GM21515 (cell line): ENCODE data around the gene CEP63.
"Not testable (repeated sequence)": the region's sequence is repeated elsewhere in the genome, so short reads cannot be mapped to it uniquely, and the experiment has no call there.

Source experiments
- ATAC-seq: cut with Tn5 transposase; IDR thresholded peaks from one replicate; pipeline ENCODE4 v1.9.1; 2021; ENCODE audit not compliant: unreplicated experiment

Gene CEP63

DNA sequence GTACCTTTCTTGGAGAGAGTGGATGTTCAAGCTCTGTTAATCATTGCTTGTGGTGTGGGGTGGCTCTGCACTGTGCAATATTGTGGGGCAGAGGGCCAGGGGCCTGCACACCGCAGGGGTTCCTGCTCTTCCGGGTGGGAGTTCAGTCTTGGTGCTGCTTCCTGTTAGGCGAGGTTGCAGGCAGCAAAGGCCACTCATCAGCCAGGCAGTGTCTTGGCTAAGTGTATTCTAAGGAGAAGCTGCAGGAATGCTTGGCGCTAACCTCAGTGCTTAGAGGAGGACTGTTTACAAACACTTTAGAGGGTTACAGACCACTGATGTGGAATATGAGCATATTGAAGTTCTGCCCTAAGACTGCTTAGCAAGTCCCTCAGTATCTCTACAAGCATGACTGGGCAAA is 81.7 kb downstream of the CEP63 start:
- ATAC-seq, result no peak

DNA sequence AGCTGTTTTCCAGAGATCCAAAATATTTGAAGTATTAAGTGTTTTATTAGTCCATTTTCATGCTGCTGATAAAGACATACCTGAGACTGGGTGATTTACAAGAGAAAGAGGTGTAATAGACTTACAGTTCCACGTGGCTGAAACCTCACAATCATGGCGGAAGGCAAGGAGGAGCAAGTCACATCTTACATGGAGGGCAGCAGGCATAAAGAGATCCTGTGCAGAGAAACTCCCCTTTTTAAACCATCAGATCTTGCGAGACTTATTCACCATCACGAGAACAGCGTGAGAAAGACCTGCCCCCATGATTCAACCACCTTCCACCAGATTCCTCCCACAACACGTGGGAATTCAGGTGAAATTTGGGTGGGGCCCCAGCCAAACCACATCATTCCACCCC is 82.9 kb downstream of the CEP63 start:
- ATAC-seq, result no peak

DNA sequence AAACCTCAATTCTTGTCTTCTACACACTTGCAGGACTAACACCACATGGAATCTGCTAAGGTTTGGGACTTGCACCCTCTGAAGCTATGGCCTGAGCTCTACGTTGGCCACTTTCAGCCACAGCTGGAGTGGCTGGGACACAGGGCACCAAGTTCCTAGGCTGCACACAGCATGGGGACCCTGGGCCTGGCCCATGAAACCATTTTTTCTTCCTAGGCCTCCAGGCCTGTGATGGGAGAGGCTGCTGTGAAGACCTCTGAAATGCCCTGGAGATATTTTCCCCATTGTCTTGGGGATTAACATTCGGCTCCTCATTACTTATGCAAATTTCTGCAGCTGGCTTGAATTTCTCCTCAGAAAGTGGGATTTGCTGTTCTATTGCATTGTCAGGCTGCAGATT is 84.0 kb downstream of the CEP63 start:
- ATAC-seq, result not testable (repeated sequence)

DNA sequence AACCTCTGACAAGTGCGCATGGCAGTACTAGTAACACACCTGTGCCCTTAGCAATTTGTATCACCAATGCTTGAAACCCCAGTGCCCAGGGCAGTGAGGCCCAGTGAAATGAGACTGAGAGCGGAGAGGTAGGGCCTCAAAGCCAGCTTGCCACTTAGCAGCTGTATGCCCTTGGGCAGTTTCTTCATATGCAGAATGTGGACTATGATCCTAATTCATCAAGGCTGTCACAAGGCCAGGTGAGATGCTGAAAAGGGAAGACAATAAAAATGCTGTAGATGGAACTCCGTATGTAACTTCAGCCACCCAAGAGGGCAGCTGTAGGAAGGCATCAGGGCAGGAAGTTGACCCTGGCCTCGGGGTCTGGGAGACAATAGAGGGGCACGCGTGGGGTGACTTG is 90.6 kb downstream of the CEP63 start:
- ATAC-seq, result no peak

DNA sequence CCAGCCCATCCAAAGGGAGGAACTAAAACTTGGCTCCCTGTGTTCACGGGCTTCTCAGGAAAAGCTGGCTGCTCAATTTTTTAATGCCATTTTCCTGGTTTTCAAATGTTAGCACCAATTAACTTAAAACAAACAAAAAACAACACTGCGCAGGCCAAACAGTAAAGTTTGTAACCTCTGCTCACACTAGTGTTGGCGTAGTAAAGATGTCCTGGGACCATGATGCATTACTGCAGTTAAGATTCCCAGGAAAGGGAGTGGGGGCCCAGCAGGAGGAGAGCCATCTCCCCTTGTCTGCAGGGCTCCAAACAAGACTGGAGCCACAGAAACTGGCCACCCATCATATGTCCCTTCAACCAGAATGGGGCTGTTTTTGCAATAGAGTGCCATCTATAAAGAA is 91.0 kb downstream of the CEP63 start:
- ATAC-seq, result no peak

DNA sequence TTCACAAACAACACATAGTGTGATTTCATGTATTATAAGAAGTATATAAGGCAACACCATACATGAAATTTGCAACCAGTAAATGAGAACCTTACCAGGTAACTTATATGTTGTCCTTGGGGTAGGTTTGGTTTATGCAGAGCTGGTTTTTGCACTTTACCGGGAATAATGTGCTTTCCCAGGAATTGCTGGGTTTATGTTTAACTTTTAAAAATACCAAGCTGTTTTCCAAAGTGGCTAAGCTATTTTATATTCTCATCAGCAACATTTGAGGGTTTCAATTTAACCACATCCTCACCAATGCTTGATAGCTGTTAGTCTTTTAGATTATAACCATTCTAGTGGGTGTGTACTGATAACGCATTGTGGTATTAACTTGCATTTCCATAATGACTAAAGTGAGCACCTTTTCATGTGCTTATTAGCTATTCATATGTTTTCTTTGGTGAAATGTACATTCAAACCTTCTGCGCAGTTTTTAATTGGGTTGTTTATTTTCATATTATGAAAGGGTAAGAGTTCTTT is 93.3 kb downstream of the CEP63 start:
- no peak for ATAC-seq

DNA sequence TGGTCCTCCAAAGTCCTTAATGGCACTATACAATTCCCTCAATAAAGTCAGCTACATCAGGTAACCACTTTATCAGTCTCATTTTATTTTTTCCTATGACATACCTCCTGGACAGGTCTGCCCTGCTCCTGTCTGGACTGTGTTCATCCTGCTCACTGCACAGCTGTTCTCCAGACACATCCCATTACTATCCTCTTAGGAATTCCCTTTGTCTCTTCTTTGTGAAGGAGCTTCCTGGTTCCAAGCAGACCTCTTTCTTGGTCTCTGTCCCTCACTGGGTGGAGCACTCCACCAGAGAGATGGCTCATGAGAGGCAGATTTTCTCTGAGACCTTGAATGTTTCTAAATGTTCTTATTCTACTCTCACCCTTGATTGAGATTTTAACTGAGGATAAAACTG is 104.9 kb downstream of the CEP63 start:
- ATAC-seq, result no peak

DNA sequence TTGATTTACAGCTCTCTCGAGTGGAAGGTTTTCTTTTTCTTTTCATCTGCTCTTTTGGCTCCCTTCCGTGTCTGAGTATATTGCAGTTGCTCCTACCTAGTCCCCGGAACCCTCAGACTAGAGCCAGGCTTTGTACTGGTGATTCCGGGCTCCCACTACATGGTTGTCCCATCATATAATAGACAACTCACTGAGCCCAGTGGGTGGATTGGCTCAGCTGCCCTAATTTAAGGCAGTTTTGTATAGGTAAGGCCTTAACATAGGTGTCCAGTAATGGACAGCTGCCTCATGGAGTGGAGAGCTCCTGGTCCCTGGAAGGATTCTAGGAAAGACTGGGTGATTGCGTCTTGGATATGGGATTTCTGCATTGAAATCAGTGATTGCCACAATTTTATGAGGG is 106.9 kb downstream of the CEP63 start:
- ATAC-seq, result no peak

DNA sequence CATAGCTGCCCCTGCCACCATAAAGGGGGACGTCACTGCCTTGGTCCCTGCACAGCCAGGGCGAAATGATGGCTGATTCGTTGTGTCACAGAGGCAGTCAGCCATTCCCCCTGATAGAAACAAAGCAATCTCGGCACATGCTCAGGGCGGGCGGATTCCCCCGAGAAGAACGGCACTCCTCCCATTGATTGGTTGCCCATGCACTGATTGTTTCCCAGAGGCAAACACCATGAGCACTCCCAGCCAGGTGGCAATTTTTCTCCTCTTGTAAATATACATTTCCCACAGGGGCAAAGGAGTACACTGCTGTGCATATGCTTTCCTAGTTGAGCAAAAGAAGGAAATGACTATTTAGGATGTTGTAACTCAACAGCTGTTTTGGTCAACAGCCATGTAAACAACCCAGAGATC is 108.5 kb downstream of the CEP63 start:
- ATAC-seq, result no peak

DNA sequence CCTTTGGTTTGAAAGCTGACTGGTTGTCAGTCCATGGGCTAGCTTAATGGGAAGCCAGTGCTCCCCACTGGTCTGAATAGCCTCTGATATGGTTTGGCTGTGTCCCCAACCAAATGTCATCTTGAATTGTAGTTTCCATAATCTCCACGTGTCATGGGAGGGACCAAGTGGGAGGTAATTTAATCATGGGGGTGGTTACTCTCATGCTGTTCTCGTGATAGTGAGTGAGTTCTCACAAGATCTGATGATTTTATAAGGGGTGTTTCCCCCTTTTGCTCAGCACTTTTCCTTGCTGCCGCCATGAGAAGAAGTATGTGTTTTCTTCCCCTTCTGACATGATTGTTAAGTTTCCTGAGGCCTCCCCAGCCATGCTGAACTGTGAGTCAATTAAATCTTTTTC is 109.1 kb downstream of the CEP63 start:
- ATAC-seq, result not testable (repeated sequence)

DNA sequence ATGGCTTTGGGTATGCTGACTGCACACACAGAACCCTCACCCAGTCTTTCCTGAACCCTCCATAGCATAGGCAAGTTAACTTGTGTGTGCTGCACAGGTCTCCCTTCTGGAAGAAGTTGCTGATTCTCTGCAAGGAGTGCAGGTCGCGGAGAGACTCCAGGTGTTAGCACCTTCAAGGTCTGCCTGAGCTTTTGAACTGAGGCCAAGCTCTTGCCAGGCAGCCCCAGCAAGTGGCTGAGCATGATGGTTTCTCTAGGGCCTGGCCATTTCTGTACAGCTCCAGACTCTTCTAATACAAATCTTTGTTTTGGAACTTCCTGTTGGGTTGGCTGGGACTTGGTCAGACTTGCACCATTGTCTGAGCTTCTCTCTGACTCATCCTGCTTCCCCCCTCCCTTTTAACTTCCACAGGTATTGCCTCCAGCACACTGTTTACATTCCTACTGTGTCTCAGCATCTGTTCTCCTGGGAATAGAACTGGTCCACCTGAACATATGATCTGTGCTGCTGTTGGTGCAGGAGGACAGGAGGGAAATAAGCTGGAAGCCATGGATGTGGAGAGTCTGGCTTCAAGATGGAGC is 111.6 kb downstream of the CEP63 start:
- no peak for ATAC-seq

DNA sequence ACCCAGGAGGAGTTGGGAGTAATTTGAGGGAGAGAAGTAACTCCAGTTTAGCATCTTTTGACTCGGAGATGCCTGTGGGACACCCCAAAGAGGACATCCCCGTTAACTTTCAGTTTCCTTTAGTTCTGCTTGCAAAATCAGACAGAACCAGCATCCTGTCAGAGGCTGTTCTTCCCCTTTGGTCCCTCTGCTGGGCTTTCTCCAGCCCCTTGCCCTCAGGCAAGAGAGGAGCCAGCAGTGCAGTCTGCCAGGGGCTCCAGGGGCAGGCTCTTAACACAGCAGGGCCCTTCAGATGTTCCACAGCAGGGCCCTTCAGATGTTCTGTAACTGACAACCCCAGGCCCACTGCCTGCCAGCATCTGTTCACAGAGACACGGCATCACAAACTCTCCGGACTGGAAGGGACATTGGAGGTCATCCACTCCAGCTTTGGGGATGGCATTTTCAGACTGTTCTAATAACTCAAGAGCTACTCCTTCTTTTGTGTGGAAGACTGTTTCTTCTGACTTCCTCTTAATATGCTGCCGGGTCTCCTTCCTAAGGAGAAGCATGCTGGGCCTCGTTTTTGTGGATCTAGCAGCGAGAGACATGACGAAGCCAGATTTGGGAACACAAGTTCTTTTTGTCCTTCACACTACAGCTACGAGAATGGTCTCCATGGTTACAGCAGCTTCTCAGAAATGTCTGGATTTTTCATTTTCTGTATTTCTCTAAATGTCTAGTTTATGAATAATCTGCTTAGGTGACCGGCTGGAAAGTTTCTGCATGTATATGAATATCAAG is 113.1 kb downstream of the CEP63 start:
- no peak for ATAC-seq

DNA sequence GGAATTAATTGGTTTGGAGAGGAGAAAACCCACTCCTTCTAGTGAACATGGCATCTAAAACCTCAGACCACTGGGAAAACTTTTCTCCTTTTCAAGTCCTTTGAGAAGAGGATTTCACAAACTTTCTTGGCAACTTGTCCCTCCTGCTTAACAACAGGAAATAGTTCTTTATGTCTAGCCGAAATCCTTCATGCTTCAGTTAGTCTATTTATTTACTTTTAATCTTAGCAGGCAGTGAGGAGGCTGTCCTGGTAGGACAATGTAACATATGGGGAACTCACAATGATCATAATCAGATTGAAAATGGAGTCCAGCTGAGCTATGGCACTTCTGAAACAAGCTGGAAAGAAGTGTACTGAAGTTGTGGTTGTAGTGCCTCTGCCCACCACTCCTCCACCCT is 114.3 kb downstream of the CEP63 start:
- ATAC-seq, result no peak

DNA sequence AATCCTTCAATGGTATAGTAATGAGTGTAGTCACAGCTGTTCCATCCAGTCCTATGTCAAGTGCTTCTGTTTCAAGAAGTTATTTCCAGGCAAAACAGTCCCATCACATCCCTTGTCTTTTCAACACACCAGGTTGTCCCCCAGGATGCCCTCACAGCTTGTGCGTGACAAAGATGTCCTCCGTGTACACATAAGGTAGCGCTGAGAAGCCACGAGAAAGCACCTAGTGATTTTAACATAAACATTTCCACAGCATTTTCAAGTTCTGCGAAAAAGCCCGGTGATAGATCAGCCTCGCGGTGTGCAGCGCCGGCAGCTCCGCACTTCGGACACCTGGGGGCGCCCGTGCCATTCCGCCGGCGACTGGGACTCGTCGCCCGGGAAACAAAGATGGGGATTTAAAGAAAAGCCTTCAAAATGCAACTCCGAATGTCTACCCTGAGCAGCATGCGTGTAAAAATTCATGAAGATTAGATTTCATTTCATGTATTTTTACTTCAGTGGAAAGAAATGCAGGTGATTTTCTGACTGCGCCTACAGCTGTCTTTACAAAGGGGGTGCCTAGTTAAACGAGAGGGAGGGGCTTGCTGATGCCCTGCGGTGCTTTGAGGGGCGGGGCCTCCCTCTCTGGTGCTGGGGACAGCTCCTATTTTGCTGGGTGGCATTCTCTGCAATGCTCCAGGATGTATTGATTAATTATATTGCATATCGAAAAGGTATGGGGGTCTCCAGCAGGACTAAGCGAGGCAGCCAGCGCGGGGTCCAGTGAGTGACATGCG is 115.0 kb downstream of the CEP63 start:
- ATAC-seq, result peak; percentile 61

DNA sequence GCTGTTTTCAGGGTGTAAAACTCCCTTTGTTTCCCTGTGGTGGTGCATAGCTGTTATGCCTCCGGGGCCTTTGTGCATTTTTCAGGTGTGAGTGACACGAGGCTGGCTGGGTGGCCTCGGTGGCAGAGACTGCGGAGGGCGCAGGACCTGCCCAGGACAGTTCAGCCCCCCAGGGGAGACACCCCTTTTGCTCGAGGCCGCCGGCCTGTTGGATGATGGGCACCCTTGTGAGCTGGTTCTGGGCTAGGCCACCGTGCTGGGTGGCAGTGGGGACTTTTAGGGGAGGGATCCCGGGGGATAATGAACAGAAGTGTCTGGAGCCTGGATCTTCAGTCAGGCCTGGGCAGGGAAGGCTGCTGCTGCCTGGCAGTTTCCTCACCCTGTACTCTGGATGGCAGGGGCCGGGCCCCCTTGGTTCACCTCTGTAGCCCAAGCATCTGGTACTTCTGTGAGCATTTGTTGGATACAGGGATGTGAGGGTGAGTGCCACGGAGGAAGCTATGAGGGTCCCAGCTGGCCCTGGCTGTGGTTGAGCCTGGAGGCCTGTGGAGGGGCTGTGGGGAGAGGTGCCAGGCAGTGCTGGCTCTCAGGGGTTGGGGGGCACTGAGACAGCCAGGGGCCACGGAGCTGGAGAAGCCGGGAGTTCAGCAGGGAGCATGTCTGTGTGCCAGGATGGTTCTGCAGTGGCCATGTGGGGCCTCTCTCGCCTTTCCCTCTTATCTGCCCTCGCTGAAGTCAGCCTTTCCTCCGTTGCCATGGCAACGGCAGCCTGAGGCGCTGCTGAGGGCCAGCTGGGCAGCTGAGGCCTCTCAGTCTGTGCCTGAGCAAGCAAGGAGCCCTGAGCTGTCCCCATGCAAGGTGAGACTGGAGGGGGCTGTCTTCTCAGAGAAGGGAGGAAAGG is 115.9 kb downstream of the CEP63 start:
- no peak for ATAC-seq

DNA sequence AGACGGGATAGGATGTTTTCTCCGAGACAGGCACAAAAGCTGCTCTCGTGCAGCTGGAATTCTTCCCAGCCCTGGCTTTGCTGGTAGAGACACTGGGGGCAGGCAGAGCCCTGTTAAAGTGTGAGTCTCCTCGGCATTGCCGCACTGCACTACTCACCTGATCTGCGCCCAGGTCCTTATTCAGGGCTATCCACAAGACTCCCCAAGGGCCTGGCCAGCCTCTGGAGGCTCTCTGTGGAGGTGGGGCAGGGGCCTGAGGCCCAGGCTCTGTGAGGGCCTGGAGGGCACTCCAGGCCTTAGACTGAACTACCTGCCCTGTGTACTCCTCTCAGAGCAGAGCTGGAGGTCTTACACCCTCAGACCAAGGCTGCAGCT is 116.6 kb downstream of the CEP63 start:
- ATAC-seq, result no peak

DNA sequence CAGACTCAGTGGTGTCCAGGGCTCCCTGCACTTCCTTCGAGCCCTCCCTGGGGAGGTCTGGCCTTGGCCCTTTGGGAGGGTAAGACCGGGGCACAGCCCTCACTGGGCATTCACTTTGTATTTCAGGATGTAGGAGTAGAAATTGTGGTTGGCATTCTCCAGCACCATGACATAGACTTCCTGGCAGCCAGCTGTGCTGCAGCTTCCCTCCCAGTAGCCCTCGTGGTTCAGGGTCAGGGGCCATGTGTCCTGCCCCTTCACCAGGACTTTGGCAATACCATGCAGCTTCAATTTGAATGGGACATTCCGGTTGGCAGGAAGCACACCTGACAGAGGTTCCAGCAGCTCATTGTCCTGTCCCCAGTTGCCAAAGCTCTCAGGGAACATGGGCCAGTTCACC is 117.6 kb downstream of the CEP63 start:
- no peak for ATAC-seq

DNA sequence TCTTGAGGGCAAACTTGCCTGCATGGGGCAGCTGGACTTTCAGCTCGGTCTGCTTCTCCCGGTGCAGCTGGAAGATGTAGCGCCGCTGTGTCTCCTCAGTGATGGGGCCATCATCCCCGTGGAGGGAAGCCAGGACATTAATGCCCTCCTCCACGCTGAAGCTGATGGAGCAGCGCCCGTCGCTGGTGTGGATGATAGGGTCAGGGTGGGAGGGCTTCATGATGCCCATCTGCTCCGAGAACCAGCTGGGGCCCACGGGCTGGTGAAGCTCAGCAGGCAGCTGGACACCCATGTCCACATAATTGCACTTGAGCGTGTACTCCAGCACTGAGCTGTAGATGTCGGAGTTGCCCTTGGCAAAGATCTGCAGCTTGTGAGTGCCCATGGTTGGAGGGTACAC is 118.1 kb downstream of the CEP63 start:
- ATAC-seq, result no peak

DNA sequence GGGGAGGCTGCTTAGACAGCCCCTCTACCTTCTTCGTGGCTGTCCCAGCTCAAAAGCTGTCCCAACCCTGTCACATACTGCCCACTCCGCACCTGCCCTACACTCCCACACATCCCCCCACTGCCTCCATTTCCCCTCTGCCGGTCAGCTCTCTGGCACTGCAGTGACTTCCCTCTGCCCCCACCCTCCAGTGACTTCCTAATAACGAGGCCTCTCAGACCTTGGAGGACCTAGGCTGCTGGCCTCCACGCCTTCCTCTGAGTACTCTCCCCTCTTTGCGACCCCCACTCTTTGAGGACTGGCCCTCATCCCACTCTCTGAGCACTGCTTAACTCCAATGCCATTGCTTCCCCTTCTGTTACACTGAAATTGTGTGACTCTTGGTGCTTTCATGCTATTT is 119.7 kb downstream of the CEP63 start:
- ATAC-seq, result no peak

DNA sequence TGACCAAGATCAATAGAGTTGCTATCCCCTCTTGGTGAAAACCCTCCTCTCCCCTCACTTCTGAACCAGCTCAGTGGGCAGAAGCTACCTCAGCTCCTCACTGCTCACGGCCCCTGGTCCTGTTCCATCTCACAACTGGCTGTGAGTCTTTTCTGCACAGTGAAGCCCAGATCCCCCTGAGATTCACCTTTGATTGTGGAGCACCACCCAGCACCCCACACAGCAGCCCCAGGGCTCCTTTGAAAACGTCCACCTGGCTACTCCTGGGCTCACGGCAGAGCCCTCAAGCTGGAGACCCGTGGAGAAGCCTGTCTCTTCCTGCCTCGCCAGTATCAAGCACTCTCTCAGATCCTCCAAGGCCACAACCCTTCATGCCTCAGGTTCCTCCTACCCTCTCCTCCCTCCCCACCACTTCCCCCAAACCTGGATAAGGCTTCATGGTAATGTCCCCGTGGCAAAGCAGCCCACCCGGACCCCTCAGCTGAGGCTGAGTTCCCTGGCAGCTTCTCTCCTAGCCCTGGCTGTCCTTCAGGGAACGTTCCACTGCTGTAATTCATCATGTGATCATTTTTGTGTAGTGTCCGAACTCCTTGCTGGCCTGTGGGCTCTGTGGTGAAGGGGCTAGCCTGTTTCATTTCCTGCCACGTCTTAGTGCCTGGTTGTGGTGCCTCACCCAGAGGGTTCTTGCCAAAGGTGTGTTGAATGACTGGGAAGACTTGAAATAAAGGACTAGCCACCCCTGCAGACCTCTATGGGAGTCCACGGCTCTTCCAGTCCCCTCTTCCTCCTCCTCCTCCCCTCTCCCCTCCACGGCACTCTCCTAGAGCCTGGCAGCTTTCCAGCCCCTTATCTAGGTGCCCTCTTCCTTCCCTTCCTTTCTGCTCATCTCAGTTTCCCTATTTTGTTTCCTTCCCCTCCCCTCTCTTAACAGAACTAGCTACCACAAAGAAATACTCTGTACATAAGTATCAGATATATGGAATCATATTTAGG is 120.5 kb downstream of the CEP63 start:
- ATAC-seq, result no peak
